Upper lobe of left lung (tissue), 6 donors: ENCODE measurements around the gene HEXIM2. TPM values are rescaled to one million over a fixed set of nuclear protein-coding genes. Genes with fewer than 3 reads are reported as not detected.
A peak's percentile ranks its signal among the peaks of the same experiment; 100 is the strongest.

ENCODE experiments used
- ATAC-seq, 2 donors: fragments of 200-7000 bp; cut with Tn5 transposase; one replicate each; pipeline ENCODE4 v1.9.1; 2022; ENCODE audit warnings: mild to moderate bottlenecking in 2 of 2, moderate library complexity in 2 of 2; ENCODE audit not compliant: low FRiP score in 2 of 2
- DNase-seq, 2 donors: peaks; one replicate each; pipeline ENCODE4 v3.0.0-alpha.2; 2019 to 2020
- H3K27ac ChIP-seq, 4 donors: fragments of 200-600 bp; sonication (generic); one replicate each; pipeline ENCODE4 v1.5.1; 2016 to 2019
- H3K27me3 ChIP-seq, 4 donors: fragments of 200-600 bp; sonication (generic); one replicate each; pipeline ENCODE4 v1.5.1; 2017 to 2019
- H3K36me3 ChIP-seq, 4 donors: fragments of 200-600 bp; sonication (generic); one replicate each; pipeline ENCODE4 v1.5.1; 2016 to 2019
- H3K4me1 ChIP-seq, 4 donors: fragments of 200-600 bp; sonication (generic); one replicate each; pipeline ENCODE4 v1.5.1; 2018 to 2019
- H3K4me3 ChIP-seq, 4 donors: fragments of 200-600 bp; sonication (generic); one replicate each; pipeline ENCODE4 v1.5.1; 2017 to 2019; ENCODE audit warnings: mild to moderate bottlenecking in 2 of 4, moderate library complexity in 1 of 4
- H3K9me3 ChIP-seq, 4 donors: fragments of 200-600 bp; sonication (generic); one replicate each; pipeline ENCODE4 v1.5.1; 2018 to 2019
- CTCF ChIP-seq, 6 experiments: fragments of 450-650 bp in 4 of 6; fragments of 200-600 bp in 2 of 6; sonication (generic) in 2 of 6; IDR thresholded peaks; one replicate each; pipeline ENCODE4 v1.5.1; 2016 to 2019; ENCODE audit warnings: antibody characterized with exemption in 6 of 6
- EP300 ChIP-seq, 4 donors: sonication (generic); formaldehyde crosslinking; IDR thresholded peaks; one replicate each; pipeline ENCODE4 v1.5.1; 2017; ENCODE audit warnings: antibody characterized with exemption in 4 of 4, control low read depth in 2 of 4
- POLR2A ChIP-seq, 4 donors: fragments of 450-650 bp; IDR thresholded peaks; one replicate each; pipeline ENCODE4 v1.5.1; 2016 to 2017; ENCODE audit warnings: antibody characterized with exemption in 4 of 4, mild to moderate bottlenecking in 2 of 4
- POLR2AphosphoS5 ChIP-seq, 2 donors: sonication (generic); formaldehyde crosslinking; IDR thresholded peaks; one replicate each; pipeline ENCODE4 v1.5.1; 2017; ENCODE audit warnings: antibody characterized with exemption in 2 of 2
- WGBS, 2 donors: methylation state at CpG; one replicate each; pipeline ENCODE4 v1.1.5; 2017 to 2018; 5-methylcytosine and 5-hydroxymethylcytosine counted together
- total RNA-seq, 6 donors: library from RNA; depleted of rRNA in 4 of 6; stranded (reverse); fragments of >200 nt in 4 of 6; gene quantifications; one replicate each; pipeline versions ENCODE4 v1.1.0 to v1.2.1, GENCODE V29; 2016 to 2021
- donor health status: DM: no; HTN: no; CAD: no; lungs with moderate emphysema.
- donor health status: DM: no; HTN: yes; CAD: no; lungs with severe emphysema.

The HEXIM2 gene
- total RNA-seq, 6 donors from 2014 or later: 4.1 to 14.7 (median 9.3) TPM

GRCh38 chr17:45143094-45143670, 18.5 kb upstream of the HEXIM2 start:
- Histone ChIP-seq H3K4me3 (peak overlapping the region in 1 of 4 donors; percentile 56), H3K36me3 (peaks cover 0 to 12% (median 0%) of the 10 kb centered on the region in 4 donors), H3K9me3 (no peaks in the 10 kb centered on the region), H3K4me1 (peaks cover 26 to 37% (median 27%) of the 10 kb centered on the region in 4 donors), H3K27me3 (no peaks in the 10 kb centered on the region), H3K27ac (peak overlapping the region; percentile 82 to 92 (median 90))
- DNase-seq: no peak
- ATAC-seq: no peak
- WGBS, 2 donors: 76 to 92% methylated on average over 12 to 13 of the region's 13 CpGs
- TF ChIP-seq POLR2A (IDR thresholded peaks at IDR 0.05) (no peak), EP300 (IDR thresholded peaks at IDR 0.05) (no peak), POLR2AphosphoS5 (IDR thresholded peaks at IDR 0.05) (no peak), CTCF (IDR thresholded peaks at IDR 0.05) (no peak)

- DNase-seq: peak; percentile 65 to 89
- Histone ChIP-seq H3K27ac (peak overlapping the region; percentile 82 to 92 (median 90)), H3K27me3 (no peaks in the 10 kb centered on the region), H3K9me3 (no peaks in the 10 kb centered on the region), H3K4me3 (peak overlapping the region; percentile 4 to 56 (median 46)), H3K36me3 (peaks cover 0 to 9% (median 0%) of the 10 kb centered on the region in 4 donors), H3K4me1 (peaks cover 26 to 39% (median 27%) of the 10 kb centered on the region in 4 donors)
- ATAC-seq: peak in 1 of 2 donors; percentile 35
- TF ChIP-seq CTCF (IDR thresholded peaks at IDR 0.05) (no peak), POLR2A (IDR thresholded peaks at IDR 0.05) (peak in 1 of 4 donors; percentile 26)
- 31 to 33% methylated on average over 11 to 18 of the region's 21 CpGs for WGBS, 2 donors
These were observed 17.9 kb upstream of the HEXIM2 start for GRCh38 chr17:45143767-45144198.

GRCh38 chr17:45144199-45145034, 17.3 kb upstream of the HEXIM2 start:
- ATAC-seq: peak in 1 of 2 donors; percentile 34
- no peaks in the 10 kb centered on the region for H3K27me3 ChIP-seq
- peak in 1 of 4 donors; percentile 27 for TF ChIP-seq POLR2A (IDR thresholded peaks at IDR 0.05)
- no peak for TF ChIP-seq EP300 (IDR thresholded peaks at IDR 0.05)
- no peak for TF ChIP-seq CTCF (IDR thresholded peaks at IDR 0.05)
- H3K4me1 ChIP-seq: peaks cover 26 to 41% (median 27%) of the 10 kb centered on the region in 4 donors
- H3K36me3 ChIP-seq: peaks cover 0 to 6% (median 0%) of the 10 kb centered on the region in 4 donors
- H3K27ac ChIP-seq: peak overlapping the region; percentile 82 to 92 (median 90)
- H3K4me3 ChIP-seq: peak overlapping the region; percentile 4 to 56 (median 46)
- no peaks in the 10 kb centered on the region for H3K9me3 ChIP-seq
- WGBS, 2 donors: 20 to 26% methylated on average over 26 to 47 of the region's 71 CpGs
- peak in 1 of 2 donors; percentile 92 for DNase-seq

GRCh38 chr17:45145035-45145389, 16.7 kb upstream of the HEXIM2 start:
- Histone ChIP-seq H3K4me1 (peaks cover 26 to 43% (median 27%) of the 10 kb centered on the region in 4 donors), H3K4me3 (peak overlapping the region in 3 of 4 donors; percentile 42 to 56 (median 51)), H3K27me3 (no peaks in the 10 kb centered on the region), H3K9me3 (no peaks in the 10 kb centered on the region), H3K36me3 (no peaks in the 10 kb centered on the region), H3K27ac (peak overlapping the region; percentile 82 to 92 (median 90))
- DNase-seq: no peak
- 91% methylated on average over 5 to 8 of the region's 8 CpGs for WGBS, 2 donors
- no peak for TF ChIP-seq POLR2A (IDR thresholded peaks at IDR 0.05)
- TF ChIP-seq CTCF (IDR thresholded peaks at IDR 0.05): no peak
- TF ChIP-seq POLR2AphosphoS5 (IDR thresholded peaks at IDR 0.05): no peak
- TF ChIP-seq EP300 (IDR thresholded peaks at IDR 0.05): no peak
- ATAC-seq: no peak
